Measurements from ENCODE around the gene CORO2A. TPM values are rescaled to one million over a fixed set of nuclear protein-coding genes. Genes with fewer than 3 reads are reported as not detected.

CORO2A gene
- polyA plus RNA-seq, 1 experiment, result 1.4 TPM

- Histone ChIP-seq H3K27me3 (ENCODE audit: control insufficient read depth, insufficient read depth, low read length) (peaks cover 7% of the 10 kb centered on the region), H3K27ac (ENCODE audit: low read depth, low read length) (no peak overlapping the region), H3K4me3 (ENCODE audit: low read depth, low read length) (no peak overlapping the region), H3K9me3 (ENCODE audit: control insufficient read depth, insufficient read depth, low read length) (no peaks in the 10 kb centered on the region)
- POLR2A ChIA-PET, result no interaction called here
- no peak for DNase-seq (ENCODE audit: low read depth, low spot score)
- CTCF ChIA-PET, result interaction anchor here (0.9 kb wide), 1 partner anchor 207 kb away, joined by 3 read pairs; no protein-coding TSS in a partner anchor
- no peak for TF ChIP-seq CTCF (IDR thresholded peaks at IDR 0.05; ENCODE audit: low read depth, low read length)
These were observed 1.2 kb downstream of the CORO2A start for GRCh38 chr9:98191181-98191608.

GRCh38 chr9:98190757-98191105, 1.7 kb downstream of the CORO2A start:
- Histone ChIP-seq H3K27me3 (ENCODE audit: control insufficient read depth, insufficient read depth, low read length) (peaks cover 7% of the 10 kb centered on the region), H3K27ac (ENCODE audit: low read depth, low read length) (no peak overlapping the region), H3K4me3 (ENCODE audit: low read depth, low read length) (no peak overlapping the region), H3K9me3 (ENCODE audit: control insufficient read depth, insufficient read depth, low read length) (no peaks in the 10 kb centered on the region)
- CTCF ChIA-PET, result no interaction called here
- no peak for DNase-seq (ENCODE audit: low read depth, low spot score)
- POLR2A ChIA-PET, result no interaction called here
- TF ChIP-seq CTCF (IDR thresholded peaks at IDR 0.05; ENCODE audit: low read depth, low read length), result no peak

GRCh38 chr9:98189412-98189811, 3.0 kb downstream of the CORO2A start:
- no peak for TF ChIP-seq CTCF (IDR thresholded peaks at IDR 0.05; ENCODE audit: low read depth, low read length)
- POLR2A ChIA-PET, result no interaction called here
- CTCF ChIA-PET, result interaction anchor here (0.6 kb wide), 1 partner anchor 573 kb away, joined by 5 read pairs; no protein-coding TSS in a partner anchor

GRCh38 chr9:98187926-98188325, 4.5 kb downstream of the CORO2A start:
- Histone ChIP-seq H3K9me3 (ENCODE audit: control insufficient read depth, insufficient read depth, low read length) (no peaks in the 10 kb centered on the region), H3K27ac (ENCODE audit: low read depth, low read length) (no peak overlapping the region), H3K27me3 (ENCODE audit: control insufficient read depth, insufficient read depth, low read length) (peaks cover 7% of the 10 kb centered on the region), H3K4me3 (ENCODE audit: low read depth, low read length) (no peak overlapping the region)
- POLR2A ChIA-PET, result interaction anchor here (0.7 kb wide), 1 partner anchor 82 kb away, joined by 5 read pairs; no protein-coding TSS in a partner anchor
- TF ChIP-seq CTCF (IDR thresholded peaks at IDR 0.05; ENCODE audit: low read depth, low read length), result no peak
- DNase-seq (ENCODE audit: low read depth, low spot score), result no peak
- CTCF ChIA-PET, result interaction anchor here (1.1 kb wide), 1 partner anchor 19 kb away, joined by 3 read pairs; no protein-coding TSS in a partner anchor

More at GRCh38 chr9:98189412-98189811, 3.0 kb downstream of the CORO2A start:
- no peaks in the 10 kb centered on the region for H3K9me3 ChIP-seq (ENCODE audit: control insufficient read depth, insufficient read depth, low read length)
- H3K4me3 ChIP-seq (ENCODE audit: low read depth, low read length), result no peak overlapping the region
- H3K27me3 ChIP-seq (ENCODE audit: control insufficient read depth, insufficient read depth, low read length), result peaks cover 7% of the 10 kb centered on the region
- DNase-seq (ENCODE audit: low read depth, low spot score), result no peak
- no peak overlapping the region for H3K27ac ChIP-seq (ENCODE audit: low read depth, low read length)

- CTCF ChIA-PET, result no interaction called here
- H3K27me3 ChIP-seq (ENCODE audit: control insufficient read depth, insufficient read depth, low read length), result peaks cover 5% of the 10 kb centered on the region
- no peak overlapping the region for H3K4me3 ChIP-seq (ENCODE audit: low read depth, low read length)
- no peak for TF ChIP-seq CTCF (IDR thresholded peaks at IDR 0.05; ENCODE audit: low read depth, low read length)
- POLR2A ChIA-PET, result no interaction called here
- H3K27ac ChIP-seq (ENCODE audit: low read depth, low read length), result no peak overlapping the region
- no peaks in the 10 kb centered on the region for H3K9me3 ChIP-seq (ENCODE audit: control insufficient read depth, insufficient read depth, low read length)
- DNase-seq (ENCODE audit: low read depth, low spot score), result no peak
These were observed 6.2 kb downstream of the CORO2A start for GRCh38 chr9:98186236-98186635.

All from AG04450 (cell line).